ACC112 (cell line): ENCODE results near the gene SLC35G6.

Experiments used
- H2AFZ ChIP-seq: fragments of 200-600 bp; sonication (generic); one replicate; pipeline ENCODE4 v1.6.0; 2017; ENCODE audit warnings: antibody characterized with exemption, low read length; ENCODE audit not compliant: unreplicated experiment
- H3K27ac ChIP-seq: fragments of 200-600 bp; sonication (generic); 2 replicates; pipeline ENCODE4 v1.5.1; 2014; ENCODE audit warnings: low read depth, mild to moderate bottlenecking, antibody characterized with exemption, low read length, moderate library complexity
- H3K27me3 ChIP-seq: fragments of 200-600 bp; sonication (generic); 2 replicates; pipeline ENCODE4 v1.6.1; 2014; ENCODE audit warnings: mild to moderate bottlenecking, antibody characterized with exemption, low read length, moderate library complexity, mixed read lengths; ENCODE audit not compliant: insufficient read depth
- H3K36me3 ChIP-seq: fragments of 200-600 bp; sonication (generic); 2 replicates; pipeline ENCODE4 v1.6.1; 2016; ENCODE audit warnings: mild to moderate bottlenecking, antibody characterized with exemption, low read length, moderate library complexity, mixed read lengths; ENCODE audit not compliant: insufficient read depth
- H3K4me1 ChIP-seq: fragments of 200-600 bp; sonication (generic); one replicate; pipeline ENCODE4 v1.6.1; 2016; ENCODE audit warnings: low read length, mixed read lengths; ENCODE audit not compliant: insufficient read depth, unreplicated experiment, control insufficient read depth
- H3K4me3 ChIP-seq: fragments of 200-600 bp; sonication (generic); 2 replicates; pipeline ENCODE4 v1.5.1; 2014; ENCODE audit warnings: mild to moderate bottlenecking, low read depth, low read length
- H3K79me2 ChIP-seq: fragments of 200-600 bp; sonication (generic); one replicate; pipeline ENCODE4 v1.6.0; 2016; ENCODE audit warnings: low read length; ENCODE audit not compliant: control insufficient read depth, unreplicated experiment, insufficient read depth

The SLC35G6 gene

GRCh38 chr17:7495906-7496434 lies 14.7 kb downstream of the SLC35G6 start:
- H3K27me3 ChIP-seq = no peaks in the 10 kb centered on the region
- H3K36me3 ChIP-seq = peaks cover 47% of the 10 kb centered on the region
- H2AFZ ChIP-seq = no peak overlapping the region
- H3K4me1 ChIP-seq = no peaks in the 10 kb centered on the region
- no peak overlapping the region for H3K4me3 ChIP-seq
- H3K27ac ChIP-seq = no peak overlapping the region
- peaks cover 66% of the 10 kb centered on the region for H3K79me2 ChIP-seq

GRCh38 chr17:7496470-7497183 lies 15.4 kb downstream of the SLC35G6 start:
- H3K36me3 ChIP-seq = peaks cover 52% of the 10 kb centered on the region

DNA sequence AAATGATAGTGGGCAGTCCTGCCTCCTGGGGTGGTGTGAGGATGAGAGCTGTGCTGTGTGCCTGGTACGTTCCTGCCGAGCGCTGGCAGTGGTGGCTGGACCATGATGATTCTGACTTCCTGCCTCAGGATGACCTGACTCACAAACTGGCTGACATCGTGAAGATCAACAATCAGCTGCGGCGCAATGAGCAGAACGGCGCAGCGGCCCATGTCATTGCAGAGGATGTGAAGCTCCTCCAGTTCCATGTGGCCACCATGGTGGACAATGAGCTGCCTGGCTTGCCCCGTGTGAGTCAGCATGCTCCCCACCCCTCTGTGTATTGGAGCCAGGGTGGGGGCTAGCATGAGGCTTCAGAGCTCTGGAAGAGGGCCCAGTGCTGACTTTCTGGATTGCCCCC lies 16.0 kb downstream of the SLC35G6 start:
- peaks cover 56% of the 10 kb centered on the region for H3K36me3 ChIP-seq

More at GRCh38 chr17:7496470-7497183, 15.4 kb downstream of the SLC35G6 start:
- Histone ChIP-seq H3K4me1 (no peaks in the 10 kb centered on the region), H3K4me3 (no peak overlapping the region), H3K79me2 (peaks cover 62% of the 10 kb centered on the region), H3K27ac (no peak overlapping the region), H3K27me3 (no peaks in the 10 kb centered on the region), H2AFZ (no peak overlapping the region)

GRCh38 chr17:7497636-7498035 lies 16.4 kb downstream of the SLC35G6 start:
- Histone ChIP-seq H3K27ac (no peak overlapping the region), H3K36me3 (peaks cover 58% of the 10 kb centered on the region)

More for the DNA sequence above, 16.0 kb downstream of the SLC35G6 start:
- no peaks in the 10 kb centered on the region for H3K27me3 ChIP-seq
- no peak overlapping the region for H3K27ac ChIP-seq
- peaks cover 57% of the 10 kb centered on the region for H3K79me2 ChIP-seq
- no peak overlapping the region for H3K4me3 ChIP-seq
- no peaks in the 10 kb centered on the region for H3K4me1 ChIP-seq
- no peak overlapping the region for H2AFZ ChIP-seq

DNA sequence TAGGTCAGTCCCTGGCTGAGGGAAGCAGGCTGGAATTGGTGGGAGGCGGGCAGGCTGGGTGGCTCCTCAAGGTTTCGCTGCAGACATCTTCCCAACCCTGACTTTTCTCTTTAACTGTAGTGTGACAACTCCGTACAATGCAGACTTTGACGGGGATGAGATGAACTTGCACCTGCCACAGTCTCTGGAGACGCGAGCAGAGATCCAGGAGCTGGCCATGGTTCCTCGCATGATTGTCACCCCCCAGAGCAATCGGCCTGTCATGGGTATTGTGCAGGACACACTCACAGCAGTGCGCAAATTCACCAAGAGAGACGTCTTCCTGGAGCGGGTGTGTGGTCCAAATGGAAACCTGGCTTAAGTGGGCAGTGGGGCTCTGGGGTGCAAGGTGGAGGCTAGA lies 17.9 kb downstream of the SLC35G6 start:
- Histone ChIP-seq H3K36me3 (peaks cover 72% of the 10 kb centered on the region), H3K27ac (no peak overlapping the region), H3K4me1 (no peaks in the 10 kb centered on the region), H3K27me3 (no peaks in the 10 kb centered on the region), H3K79me2 (peaks cover 38% of the 10 kb centered on the region), H3K4me3 (no peak overlapping the region), H2AFZ (no peak overlapping the region)

More at GRCh38 chr17:7497636-7498035, 16.4 kb downstream of the SLC35G6 start:
- no peaks in the 10 kb centered on the region for H3K4me1 ChIP-seq
- peaks cover 53% of the 10 kb centered on the region for H3K79me2 ChIP-seq
- H3K27me3 ChIP-seq = no peaks in the 10 kb centered on the region
- no peak overlapping the region for H2AFZ ChIP-seq
- H3K4me3 ChIP-seq = no peak overlapping the region

GRCh38 chr17:7501729-7502128 lies 20.5 kb downstream of the SLC35G6 start:
- H3K79me2 ChIP-seq = peaks cover 19% of the 10 kb centered on the region
- H2AFZ ChIP-seq = no peak overlapping the region

GRCh38 chr17:7502171-7502847 lies 21.1 kb downstream of the SLC35G6 start:
- Histone ChIP-seq H3K27me3 (no peaks in the 10 kb centered on the region), H3K4me3 (no peak overlapping the region), H3K79me2 (peaks cover 19% of the 10 kb centered on the region), H2AFZ (no peak overlapping the region), H3K4me1 (no peaks in the 10 kb centered on the region), H3K27ac (no peak overlapping the region), H3K36me3 (peaks cover 68% of the 10 kb centered on the region)

More at GRCh38 chr17:7501729-7502128, 20.5 kb downstream of the SLC35G6 start:
- H3K27ac ChIP-seq = no peak overlapping the region
- H3K36me3 ChIP-seq = peaks cover 70% of the 10 kb centered on the region
- no peaks in the 10 kb centered on the region for H3K27me3 ChIP-seq
- H3K4me3 ChIP-seq = no peak overlapping the region
- H3K4me1 ChIP-seq = no peaks in the 10 kb centered on the region

DNA sequence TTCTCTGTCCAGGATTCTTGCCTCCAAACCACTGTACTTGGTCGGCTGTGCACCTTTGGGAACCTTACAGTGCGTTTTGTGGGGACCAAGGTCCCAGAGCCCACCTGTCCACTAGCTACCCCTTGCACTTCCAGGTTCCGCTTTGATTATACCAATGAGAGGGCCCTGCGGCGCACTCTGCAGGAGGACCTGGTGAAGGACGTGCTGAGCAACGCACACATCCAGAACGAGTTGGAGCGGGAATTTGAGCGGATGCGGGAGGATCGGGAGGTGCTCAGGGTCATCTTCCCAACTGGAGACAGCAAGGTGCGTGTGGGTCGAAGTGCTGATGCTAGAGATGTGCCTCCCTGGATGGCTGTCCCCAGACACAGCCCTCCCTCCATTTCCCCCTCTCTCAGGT lies 21.7 kb downstream of the SLC35G6 start:
- H3K79me2 ChIP-seq = peaks cover 13% of the 10 kb centered on the region
- H3K4me3 ChIP-seq = no peak overlapping the region
- H2AFZ ChIP-seq = no peak overlapping the region
- H3K27me3 ChIP-seq = no peaks in the 10 kb centered on the region
- no peaks in the 10 kb centered on the region for H3K4me1 ChIP-seq
- peaks cover 62% of the 10 kb centered on the region for H3K36me3 ChIP-seq
- no peak overlapping the region for H3K27ac ChIP-seq

DNA sequence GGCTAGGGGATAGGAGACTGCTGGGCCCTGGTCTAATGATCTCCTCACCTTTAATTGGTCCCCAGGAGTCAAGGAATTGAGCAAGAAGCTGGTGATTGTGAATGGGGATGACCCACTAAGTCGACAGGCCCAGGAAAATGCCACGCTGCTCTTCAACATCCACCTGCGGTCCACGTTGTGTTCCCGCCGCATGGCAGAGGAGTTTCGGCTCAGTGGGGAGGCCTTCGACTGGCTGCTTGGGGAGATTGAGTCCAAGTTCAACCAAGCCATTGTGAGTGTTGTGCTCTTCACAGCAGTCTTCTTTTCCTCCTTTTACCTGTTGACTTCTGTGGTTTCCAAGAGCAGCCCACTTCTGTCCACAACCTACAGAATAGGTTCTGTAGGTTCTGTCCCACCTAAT lies 22.3 kb downstream of the SLC35G6 start:
- Histone ChIP-seq H3K4me1 (no peaks in the 10 kb centered on the region), H3K36me3 (peaks cover 60% of the 10 kb centered on the region), H3K27ac (no peak overlapping the region), H2AFZ (no peak overlapping the region), H3K4me3 (no peak overlapping the region), H3K79me2 (peaks cover 10% of the 10 kb centered on the region), H3K27me3 (no peaks in the 10 kb centered on the region)

- H2AFZ ChIP-seq = no peak overlapping the region
- peaks cover 4% of the 10 kb centered on the region for H3K79me2 ChIP-seq
- no peaks in the 10 kb centered on the region for H3K4me1 ChIP-seq
- H3K27me3 ChIP-seq = no peaks in the 10 kb centered on the region
- H3K27ac ChIP-seq = no peak overlapping the region
- H3K4me3 ChIP-seq = no peak overlapping the region
- peaks cover 41% of the 10 kb centered on the region for H3K36me3 ChIP-seq
Observed at GRCh38 chr17:7508145-7508544, 26.9 kb downstream of the SLC35G6 start.

- Histone ChIP-seq H3K4me3 (no peak overlapping the region), H2AFZ (no peak overlapping the region)
Observed at GRCh38 chr17:7508846-7509245, 27.6 kb downstream of the SLC35G6 start.

More at GRCh38 chr17:7508846-7509245, 27.6 kb downstream of the SLC35G6 start:
- H3K79me2 ChIP-seq = peaks cover 4% of the 10 kb centered on the region
- no peaks in the 10 kb centered on the region for H3K4me1 ChIP-seq
- H3K36me3 ChIP-seq = peaks cover 34% of the 10 kb centered on the region
- H3K27me3 ChIP-seq = no peaks in the 10 kb centered on the region
- no peak overlapping the region for H3K27ac ChIP-seq
